AG04449 (cell line): Measurements from ENCODE around the gene ERCC6L.

Experiments
- CTCF ChIA-PET: fragments of 350-600 bp; formaldehyde crosslinking; extraction: SDS; loops from one replicate; lab custom pipeline; 2021; ENCODE audit warnings: antibody characterized with exemption; lab: Yijun Ruan, JAX
- POLR2A ChIA-PET: fragments of 400-600, 350-600 bp; formaldehyde crosslinking; extraction: SDS; loops from one replicate; lab custom pipeline; 2020; ENCODE audit warnings: antibody characterized with exemption, inconsistent platforms; lab: Yijun Ruan, JAX
- DNase-seq: peaks from one replicate; pipeline ENCODE4 v3.0.0-alpha.2; 2010; ENCODE audit warnings: low read depth, low spot score
- H3K4me3 ChIP-seq: 2 replicates; pipeline ENCODE4 v1.5.1; 2011; ENCODE audit warnings: low read depth, mild to moderate bottlenecking, control low read depth, low read length
- CTCF ChIP-seq: IDR thresholded peaks from one replicate; pipeline ENCODE4 v1.5.1; 2011; ENCODE audit warnings: mild to moderate bottlenecking, moderate library complexity, low read length, control low read depth, inconsistent platforms; ENCODE audit not compliant: insufficient read depth; ENCODE audit errors: missing control alignments

Gene ERCC6L

DNA sequence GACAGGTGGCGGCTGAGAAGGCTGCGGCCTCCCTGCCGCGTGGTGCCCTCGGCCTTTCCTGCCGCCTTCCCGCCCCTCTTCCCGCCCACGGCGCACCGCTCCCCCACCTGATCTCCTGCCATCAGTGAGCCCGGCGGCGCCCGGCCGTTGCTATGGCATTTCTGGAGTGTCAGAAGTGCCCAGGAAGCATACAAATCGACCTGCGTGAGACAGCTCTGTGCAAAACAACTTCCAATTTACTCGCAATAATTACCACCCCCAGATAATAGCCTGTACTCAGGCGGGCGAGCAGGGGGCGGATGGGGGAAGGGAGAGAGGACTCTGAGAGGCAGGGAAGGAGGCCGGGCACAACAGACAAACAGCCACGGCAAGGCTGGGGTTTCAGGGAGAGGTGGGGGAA is 16.6 kb upstream of the ERCC6L start:
- DNase-seq, result no peak
- ChIA-PET POLR2A (interaction anchor here (1.4 kb wide), 1 partner anchor 22 kb away, joined by 4 read pairs; the partner anchor contains the start of gene RPS4X), CTCF (interaction anchor here (2.2 kb wide), 1 partner anchor 10 kb away, joined by 11 read pairs; no protein-coding TSS in a partner anchor)
- TF ChIP-seq CTCF, result no peak
- no peak overlapping the region for H3K4me3 ChIP-seq

- ChIA-PET CTCF (interaction anchor here (1.6 to 2.2 kb wide), 2 partner anchors 9 to 22 kb away, joined by 4 to 11 read pairs; partner anchors contain the start of gene RPS4X), POLR2A (interaction anchor here (1.4 kb wide), 1 partner anchor 22 kb away, joined by 4 read pairs; the partner anchor contains the start of gene RPS4X)
- TF ChIP-seq CTCF, result no peak
- no peak for DNase-seq
- H3K4me3 ChIP-seq, result no peak overlapping the region
Measured at GRCh38 chrX:72254816-72255215, 16.0 kb upstream of the ERCC6L start.

GRCh38 chrX:72253686-72254085 is 14.9 kb upstream of the ERCC6L start:
- DNase-seq, result no peak
- ChIA-PET POLR2A (no interaction called here), CTCF (interaction anchor here (0.6 to 2.2 kb wide), 4 partner anchors 8 to 421 kb away, joined by 3 to 11 read pairs (median 4); partner anchors contain the start of gene RPS4X)
- no peak for TF ChIP-seq CTCF
- no peak overlapping the region for H3K4me3 ChIP-seq

GRCh38 chrX:72247206-72247942 is 8.5 kb upstream of the ERCC6L start:
- no peak overlapping the region for H3K4me3 ChIP-seq
- DNase-seq, result no peak
- ChIA-PET POLR2A (no interaction called here), CTCF (interaction anchor here (0.7 to 3.6 kb wide), 9 partner anchors 9 to 299 kb away, joined by 3 to 15 read pairs (median 3); partner anchors contain the start of gene RPS4X)
- no peak for TF ChIP-seq CTCF

- ChIA-PET CTCF (interaction anchor here (0.6 to 4.4 kb wide), 15 partner anchors 9 to 310 kb away, joined by 3 to 31 read pairs (median 4); partner anchors contain the start of gene RPS4X), POLR2A (interaction anchor here (0.6 to 2.1 kb wide), 2 partner anchors 31 to 276 kb away, joined by 4 to 6 read pairs; partner anchors contain the start of gene RPS4X)
- DNase-seq, result no peak
- TF ChIP-seq CTCF, result peak; percentile 76
- H3K4me3 ChIP-seq, result no peak overlapping the region
Measured at GRCh38 chrX:72245461-72246089, 6.7 kb upstream of the ERCC6L start.
